KMS-11 (cell line): ENCODE results near the gene PCDH1.

Experiments used
- H2AFZ ChIP-seq: fragments of 200-600 bp; sonication (generic); 2 replicates; pipeline ENCODE4 v1.6.1; 2016; ENCODE audit warnings: antibody characterized with exemption, mixed run types, low read depth
- H3K27ac ChIP-seq: fragments of 200-600 bp; sonication (generic); 2 replicates; pipeline ENCODE4 v1.6.1; 2016; ENCODE audit warnings: mild to moderate bottlenecking, mixed run types
- H3K27me3 ChIP-seq: fragments of 200-600 bp; sonication (generic); 2 replicates; pipeline ENCODE4 v1.6.1; 2017; ENCODE audit warnings: mild to moderate bottlenecking, low read depth, mixed run types, moderate library complexity; ENCODE audit not compliant: insufficient read depth
- H3K36me3 ChIP-seq: fragments of 200-600 bp; sonication (generic); 2 replicates; pipeline ENCODE4 v1.6.1; 2017; ENCODE audit warnings: mild to moderate bottlenecking, mixed run types; ENCODE audit not compliant: insufficient read depth
- H3K4me1 ChIP-seq: fragments of 200-600 bp; sonication (generic); 2 replicates; pipeline ENCODE4 v1.6.1; 2016; ENCODE audit warnings: mild to moderate bottlenecking, low read depth, mixed run types; ENCODE audit not compliant: poor library complexity, severe bottlenecking
- H3K4me2 ChIP-seq: fragments of 200-600 bp; sonication (generic); 2 replicates; pipeline ENCODE4 v1.7.0; 2016; ENCODE audit warnings: mild to moderate bottlenecking, mixed run types
- H3K4me3 ChIP-seq: fragments of 200-600 bp; sonication (generic); IDR thresholded peaks from 2 replicates; pipeline ENCODE4 v1.6.1; 2017; ENCODE audit warnings: low read depth, low read length, mixed read lengths; ENCODE audit not compliant: insufficient read depth
- H3K79me2 ChIP-seq: fragments of 200-600 bp; sonication (generic); 2 replicates; pipeline ENCODE4 v1.6.1; 2016; ENCODE audit warnings: low read depth, mixed run types; ENCODE audit not compliant: insufficient read depth
- H3K9ac ChIP-seq: fragments of 200-600 bp; sonication (generic); 2 replicates; pipeline ENCODE4 v1.6.1; 2016; ENCODE audit warnings: mild to moderate bottlenecking, mixed run types
- H4K20me1 ChIP-seq: fragments of 200-600 bp; sonication (generic); 2 replicates; pipeline ENCODE4 v1.6.1; 2016; ENCODE audit warnings: mild to moderate bottlenecking, mixed run types; ENCODE audit not compliant: insufficient read depth
- CTCF ChIP-seq: fragments of 200-600 bp; sonication (generic); conservative IDR thresholded peaks from 2 replicates; pipeline ENCODE4 v1.6.1; 2017; ENCODE audit warnings: low read depth, mild to moderate bottlenecking, antibody characterized with exemption, low read length, moderate library complexity, mixed read lengths

PCDH1 gene

DNA sequence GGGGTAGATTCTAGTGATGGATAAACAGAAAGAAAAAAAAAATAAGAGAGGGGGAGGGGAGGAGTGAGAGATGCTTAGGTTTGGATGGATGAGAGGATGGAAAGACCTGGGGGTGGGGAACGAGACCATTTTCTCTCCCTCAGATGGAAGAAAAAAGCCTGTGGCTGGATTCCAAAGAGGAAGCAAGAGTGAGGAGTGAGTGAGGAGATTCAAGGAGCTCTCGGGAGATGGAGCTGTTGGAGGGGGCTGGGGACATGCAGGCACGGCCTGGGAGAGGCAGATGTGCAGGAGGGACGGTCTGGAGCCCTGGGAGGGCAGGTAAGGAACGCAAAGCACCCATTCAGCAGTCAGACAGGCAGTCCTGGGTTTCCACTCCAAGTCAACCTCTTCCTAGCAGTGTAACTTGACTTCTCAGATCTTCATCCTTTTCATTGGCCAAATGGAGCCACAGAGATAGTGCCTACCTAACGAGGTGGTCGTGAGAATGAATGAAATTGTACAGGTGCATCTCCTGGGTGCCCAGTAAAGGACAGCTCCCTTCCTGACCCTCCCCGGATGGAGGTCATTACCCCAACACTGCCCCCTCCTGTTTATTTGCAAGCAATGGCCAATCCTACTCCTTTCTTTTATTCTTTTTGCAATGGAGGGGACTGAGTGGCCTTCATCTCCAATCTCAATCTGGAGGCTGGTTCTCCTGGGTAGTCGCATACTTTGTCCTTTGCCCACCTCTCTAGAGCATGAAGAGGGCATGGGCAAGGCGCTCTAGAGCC is 52.2 kb downstream of the PCDH1 start:
- Histone ChIP-seq H3K4me1 (no peaks in the 10 kb centered on the region), H3K27me3 (no peaks in the 10 kb centered on the region), H4K20me1 (no peaks in the 10 kb centered on the region), H3K4me3 (no peak overlapping the region), H3K27ac (no peak overlapping the region), H3K36me3 (no peaks in the 10 kb centered on the region), H2AFZ (no peak overlapping the region), H3K9ac (no peak overlapping the region), H3K79me2 (no peaks in the 10 kb centered on the region), H3K4me2 (no peak overlapping the region)
- TF ChIP-seq CTCF: peak; percentile 48

DNA sequence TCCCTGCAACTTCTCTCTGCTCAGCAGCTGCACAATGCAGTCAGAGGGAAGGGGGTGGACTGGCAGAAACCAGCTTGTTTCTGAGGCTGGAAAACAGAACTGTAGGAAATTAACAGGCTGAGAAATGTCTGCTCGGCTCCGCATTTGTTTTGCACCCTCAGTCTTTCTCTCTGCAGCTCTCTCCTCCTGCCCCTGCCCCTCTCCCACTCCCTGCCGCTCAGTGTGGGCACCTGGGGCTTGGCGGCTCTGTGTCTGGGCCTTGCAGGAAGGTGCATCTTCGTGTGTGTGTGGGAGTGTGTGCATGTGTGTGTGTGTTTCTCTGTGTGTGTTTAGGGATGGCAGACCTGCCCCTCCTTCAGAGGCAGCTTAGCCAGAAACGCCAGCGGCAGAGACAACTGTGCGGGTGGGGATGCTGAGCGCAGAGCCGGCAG is 53.0 kb downstream of the PCDH1 start:
- Histone ChIP-seq H3K36me3 (no peaks in the 10 kb centered on the region), H3K4me3 (no peak overlapping the region), H3K4me1 (no peaks in the 10 kb centered on the region), H3K27ac (no peak overlapping the region), H3K27me3 (no peaks in the 10 kb centered on the region), H3K9ac (no peak overlapping the region), H3K79me2 (no peaks in the 10 kb centered on the region), H2AFZ (no peak overlapping the region), H3K4me2 (no peak overlapping the region), H4K20me1 (no peaks in the 10 kb centered on the region)
- TF ChIP-seq CTCF: no peak

- Histone ChIP-seq H3K79me2 (no peaks in the 10 kb centered on the region), H3K27me3 (no peaks in the 10 kb centered on the region), H3K4me1 (no peaks in the 10 kb centered on the region), H4K20me1 (no peaks in the 10 kb centered on the region), H3K27ac (no peak overlapping the region), H2AFZ (no peak overlapping the region), H3K4me3 (no peak overlapping the region), H3K4me2 (no peak overlapping the region), H3K36me3 (no peaks in the 10 kb centered on the region), H3K9ac (no peak overlapping the region)
- TF ChIP-seq CTCF: no peak
These were observed 53.5 kb downstream of the PCDH1 start for GRCh38 chr5:141824717-141825116.

DNA sequence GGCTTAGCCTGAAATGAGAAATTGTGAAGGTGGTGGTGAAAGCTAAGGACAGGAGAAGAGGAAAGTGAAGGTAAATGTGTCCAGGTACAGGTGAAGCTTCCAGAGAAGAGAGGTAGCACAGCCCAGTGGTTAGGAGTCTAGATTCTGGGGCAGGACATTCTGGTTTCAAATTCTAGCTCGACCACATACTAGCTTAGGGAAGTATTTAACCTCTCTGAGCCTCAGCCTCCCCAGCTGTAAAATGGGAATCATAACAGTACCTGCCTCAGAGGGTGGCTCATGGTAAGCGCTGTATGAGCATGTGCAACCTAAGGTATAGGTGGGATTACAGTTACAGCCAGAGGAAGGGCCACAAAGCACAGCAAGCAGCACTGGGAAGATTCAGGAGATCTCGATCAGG is 55.2 kb downstream of the PCDH1 start:
- TF ChIP-seq CTCF: no peak
- Histone ChIP-seq H3K4me3 (no peak overlapping the region), H3K4me2 (no peak overlapping the region), H3K4me1 (no peaks in the 10 kb centered on the region), H3K36me3 (no peaks in the 10 kb centered on the region), H3K27ac (no peak overlapping the region), H2AFZ (no peak overlapping the region), H3K27me3 (no peaks in the 10 kb centered on the region), H4K20me1 (no peaks in the 10 kb centered on the region), H3K79me2 (no peaks in the 10 kb centered on the region), H3K9ac (no peak overlapping the region)
